Esophagus muscularis mucosa (tissue), 4 donors: Measurements from ENCODE around the gene SDK2. TPM values are rescaled to one million over a fixed set of nuclear protein-coding genes. Genes with fewer than 3 reads are reported as not detected.

Source experiments
- DNase-seq: peaks from one replicate; pipeline ENCODE4 v3.0.0-alpha.2; 2017; ENCODE audit errors: extremely low spot score
- H3K27ac ChIP-seq, 4 donors: fragments of 200-600 bp; sonication (generic); replicated peaks in 1 of 4; 1 replicate in 3 of 4; 2 replicates in 1 of 4; pipeline ENCODE4 v1.5.1; 2016 to 2019; ENCODE audit warnings: mild to moderate bottlenecking in 1 of 4
- H3K27me3 ChIP-seq, 4 donors: fragments of 200-600 bp; sonication (generic); one replicate each; pipeline versions ENCODE4 v1.5.1 to v1.6.0; 2016 to 2019
- H3K36me3 ChIP-seq, 4 donors: fragments of 200-600 bp; sonication (generic); one replicate each; pipeline ENCODE4 v1.5.1; 2016 to 2019
- H3K4me1 ChIP-seq, 4 donors: fragments of 200-600 bp; sonication (generic); one replicate each; pipeline ENCODE4 v1.5.1; 2016 to 2019
- H3K4me3 ChIP-seq, 4 donors: fragments of 200-600 bp; sonication (generic); 1 replicate in 2 of 4; 2 replicates in 2 of 4; pipeline ENCODE4 v1.5.1; 2016 to 2019; ENCODE audit warnings: mild to moderate bottlenecking in 4 of 4, moderate library complexity in 1 of 4
- H3K9me3 ChIP-seq, 4 donors: fragments of 200-600 bp; sonication (generic); 1 replicate in 3 of 4; 2 replicates in 1 of 4; pipeline ENCODE4 v1.5.1; 2016 to 2019
- EP300 ChIP-seq: sonication (generic); formaldehyde crosslinking; IDR thresholded peaks from one replicate; pipeline ENCODE4 v1.6.1; 2017; ENCODE audit warnings: antibody characterized with exemption
- POLR2A ChIP-seq: fragments of 450-650 bp; IDR thresholded peaks from one replicate; pipeline ENCODE4 v1.6.1; 2017; ENCODE audit warnings: antibody characterized with exemption, moderate library complexity, mild to moderate bottlenecking, low read depth
- POLR2AphosphoS5 ChIP-seq, 2 donors: sonication (generic); formaldehyde crosslinking; IDR thresholded peaks; one replicate each; pipeline ENCODE4 v1.6.1; 2017; ENCODE audit warnings: antibody characterized with exemption in 2 of 2
- WGBS: methylation state at CpG from one replicate; pipeline ENCODE4 v1.1.5; 2018; 5-methylcytosine and 5-hydroxymethylcytosine counted together
- intact Hi-C: fragments of 100-400 bp; cut with DNase I; formaldehyde crosslinking; loops from one replicate; pipeline ENCODE4 v1.15.1; 2023
- total RNA-seq, 4 donors: library from RNA; depleted of rRNA; stranded (reverse); fragments of >200 nt; gene quantifications; one replicate each; pipeline versions ENCODE4 v1.1.0 to v1.2.1, GENCODE V29; 2016
- TF ChIP-seq, protein P1 (sequence below), 3 experiments: fragments of 200-600 bp in 2 of 3; fragments of 450-650 bp in 1 of 3; sonication (generic) in 2 of 3; IDR thresholded peaks; one replicate each; pipeline ENCODE4 v1.5.1; 2017 to 2019; ENCODE audit warnings: antibody characterized with exemption in 3 of 3, mild to moderate bottlenecking in 2 of 3, moderate library complexity in 1 of 3

Gene SDK2
- total RNA-seq, 4 donors from 2014 or later = 0.42 to 2.0 (median 1.2) TPM

DNA sequence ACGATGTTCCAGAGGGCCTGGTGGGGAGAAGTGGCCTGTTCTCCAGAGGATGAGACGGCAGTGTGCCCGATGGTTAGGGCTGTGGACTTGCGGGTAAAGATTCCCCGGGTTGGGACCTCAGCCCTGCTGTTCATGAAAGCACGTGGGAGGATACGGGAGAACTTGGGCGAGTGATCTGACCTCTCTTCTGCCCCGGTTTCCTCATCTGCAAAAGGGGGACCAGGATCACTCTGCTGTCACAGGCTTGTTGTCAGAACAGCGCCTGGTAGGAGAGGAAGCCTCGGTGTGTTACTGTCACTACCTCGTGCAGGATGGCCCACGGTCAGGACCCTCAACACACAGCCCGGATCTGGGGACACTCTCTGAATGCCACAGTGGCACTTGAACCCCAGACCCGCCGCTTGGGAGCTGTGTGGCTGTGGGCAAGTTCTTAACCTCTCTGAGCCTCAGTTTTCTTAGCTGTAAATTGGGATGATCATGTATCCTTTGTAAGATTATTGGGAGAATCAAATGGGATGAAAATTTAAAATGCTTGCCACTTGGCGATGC, 246.9 kb downstream of the SDK2 start:
- no peak overlapping the region for H3K27ac ChIP-seq
- 82% methylated on average over 17 of the region's 17 CpGs for WGBS
- no peaks in the 10 kb centered on the region for H3K9me3 ChIP-seq
- TF ChIP-seq EP300 = no peak
- TF ChIP-seq, protein P1, sequence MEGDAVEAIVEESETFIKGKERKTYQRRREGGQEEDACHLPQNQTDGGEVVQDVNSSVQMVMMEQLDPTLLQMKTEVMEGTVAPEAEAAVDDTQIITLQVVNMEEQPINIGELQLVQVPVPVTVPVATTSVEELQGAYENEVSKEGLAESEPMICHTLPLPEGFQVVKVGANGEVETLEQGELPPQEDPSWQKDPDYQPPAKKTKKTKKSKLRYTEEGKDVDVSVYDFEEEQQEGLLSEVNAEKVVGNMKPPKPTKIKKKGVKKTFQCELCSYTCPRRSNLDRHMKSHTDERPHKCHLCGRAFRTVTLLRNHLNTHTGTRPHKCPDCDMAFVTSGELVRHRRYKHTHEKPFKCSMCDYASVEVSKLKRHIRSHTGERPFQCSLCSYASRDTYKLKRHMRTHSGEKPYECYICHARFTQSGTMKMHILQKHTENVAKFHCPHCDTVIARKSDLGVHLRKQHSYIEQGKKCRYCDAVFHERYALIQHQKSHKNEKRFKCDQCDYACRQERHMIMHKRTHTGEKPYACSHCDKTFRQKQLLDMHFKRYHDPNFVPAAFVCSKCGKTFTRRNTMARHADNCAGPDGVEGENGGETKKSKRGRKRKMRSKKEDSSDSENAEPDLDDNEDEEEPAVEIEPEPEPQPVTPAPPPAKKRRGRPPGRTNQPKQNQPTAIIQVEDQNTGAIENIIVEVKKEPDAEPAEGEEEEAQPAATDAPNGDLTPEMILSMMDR (IDR thresholded peaks at IDR 0.05) = no peak
- no peak for TF ChIP-seq POLR2A
- no peak for TF ChIP-seq POLR2AphosphoS5 (IDR thresholded peaks at IDR 0.05)
- no peaks in the 10 kb centered on the region for H3K4me1 ChIP-seq
- H3K27me3 ChIP-seq = no peaks in the 10 kb centered on the region
- no peak for DNase-seq
- no peak overlapping the region for H3K4me3 ChIP-seq
- no peaks in the 10 kb centered on the region for H3K36me3 ChIP-seq
- intact Hi-C loops = no loop called here

DNA sequence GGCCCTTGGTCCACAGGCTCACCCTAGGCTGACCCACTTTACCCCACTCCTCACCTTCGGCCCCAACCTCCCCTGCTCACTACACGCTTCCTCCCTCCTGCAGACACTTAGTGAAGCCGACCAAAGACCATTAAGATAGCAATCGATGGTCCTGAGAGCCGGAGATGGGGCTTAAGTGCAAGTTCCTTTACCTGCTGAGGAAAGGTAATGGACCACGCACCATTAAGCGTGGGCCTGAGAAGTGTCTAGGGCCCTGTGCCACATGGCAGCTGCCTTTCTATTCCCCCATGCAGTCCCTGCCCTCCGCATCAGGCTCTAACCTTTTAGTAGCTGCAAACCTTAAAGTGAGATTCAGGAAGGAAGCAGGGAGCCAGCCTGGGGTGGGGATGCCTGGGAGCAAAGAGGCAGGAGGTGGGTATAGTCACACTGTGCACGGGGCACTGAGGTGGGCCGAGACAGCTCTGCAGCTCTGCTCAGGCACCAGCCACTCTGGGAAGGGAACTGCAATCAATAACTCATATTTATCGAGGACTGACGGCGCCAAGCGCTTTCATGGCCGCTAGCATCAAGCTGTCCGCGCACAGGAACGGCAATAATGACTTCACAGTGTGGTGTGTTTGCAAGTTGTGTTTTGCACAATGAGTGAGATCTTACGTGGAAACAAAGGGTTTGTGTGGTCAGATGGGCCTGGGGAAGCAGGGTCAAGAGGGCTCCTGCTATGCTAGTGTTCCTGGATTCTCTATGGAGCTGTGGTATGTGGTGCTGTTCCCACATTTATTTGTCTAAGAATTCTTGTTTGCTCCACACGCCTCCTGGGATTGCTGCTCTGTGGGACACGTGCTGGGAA, 247.6 kb downstream of the SDK2 start:
- Histone ChIP-seq H3K36me3 (no peaks in the 10 kb centered on the region), H3K27ac (no peak overlapping the region), H3K4me3 (no peak overlapping the region), H3K27me3 (no peaks in the 10 kb centered on the region), H3K9me3 (no peaks in the 10 kb centered on the region), H3K4me1 (no peaks in the 10 kb centered on the region)
- intact Hi-C loops = no loop called here
- TF ChIP-seq, protein P1 (IDR thresholded peaks at IDR 0.05) = no peak
- TF ChIP-seq POLR2AphosphoS5 (IDR thresholded peaks at IDR 0.05) (no peak), POLR2A (no peak), EP300 (no peak)
- no peak for DNase-seq
- 75% methylated on average over 20 of the region's 21 CpGs for WGBS

DNA sequence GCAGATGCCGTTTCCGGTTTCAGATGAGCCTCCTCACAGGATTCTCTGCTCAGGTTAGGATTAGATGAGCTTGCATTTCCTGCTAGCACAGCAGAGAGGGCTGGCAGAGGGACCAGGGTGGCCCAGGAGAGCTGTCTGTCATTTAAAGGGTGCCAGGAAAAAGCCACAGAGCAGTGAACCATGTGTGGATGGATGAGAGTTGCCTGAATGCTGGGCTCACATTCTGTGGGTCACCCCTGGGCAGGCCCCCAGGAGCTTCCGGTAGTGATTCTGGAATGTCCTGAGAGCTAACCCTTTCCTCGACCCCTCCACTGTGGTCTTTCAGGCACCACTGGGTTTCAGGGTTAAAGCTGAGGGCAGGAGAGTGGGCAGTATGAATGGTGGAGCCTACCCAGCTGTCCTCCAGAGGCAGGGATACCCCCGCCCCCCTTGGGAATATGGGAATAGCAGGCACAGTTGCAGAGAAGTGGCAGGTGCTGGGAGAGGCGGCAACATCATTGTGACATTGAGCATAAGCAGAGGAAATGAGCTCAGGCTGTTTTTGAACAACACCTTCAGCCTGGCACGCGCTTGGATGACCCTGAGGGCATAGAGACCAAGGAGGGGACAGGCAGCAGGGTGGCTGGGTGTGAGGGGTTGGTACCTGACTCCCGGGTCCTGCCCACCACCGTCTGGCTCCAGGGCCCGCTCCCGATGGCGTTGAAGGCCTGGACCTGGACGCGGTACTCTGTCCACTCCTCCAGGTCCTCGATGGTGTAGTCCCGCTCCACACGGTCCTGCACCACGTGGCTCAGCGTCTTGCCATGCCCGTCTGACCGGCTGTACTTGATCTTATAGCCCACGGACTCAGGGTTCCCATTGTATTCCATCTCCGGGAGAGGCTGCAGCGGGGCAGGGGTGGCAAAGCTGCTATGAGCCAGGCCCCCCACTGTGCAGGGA, 249.5 kb downstream of the SDK2 start:
- H3K27ac ChIP-seq = no peak overlapping the region
- H3K36me3 ChIP-seq = no peaks in the 10 kb centered on the region
- WGBS = 81% methylated on average over 25 of the region's 25 CpGs
- intact Hi-C loops = no loop called here
- TF ChIP-seq POLR2AphosphoS5 (IDR thresholded peaks at IDR 0.05) = no peak
- TF ChIP-seq, protein P1 (IDR thresholded peaks at IDR 0.05) = no peak
- TF ChIP-seq POLR2A = no peak
- TF ChIP-seq EP300 = no peak
- H3K9me3 ChIP-seq = no peaks in the 10 kb centered on the region
- no peaks in the 10 kb centered on the region for H3K4me1 ChIP-seq
- no peak for DNase-seq
- H3K4me3 ChIP-seq = no peak overlapping the region
- peaks cover 0 to 4% (median 0%) of the 10 kb centered on the region in 4 donors for H3K27me3 ChIP-seq

DNA sequence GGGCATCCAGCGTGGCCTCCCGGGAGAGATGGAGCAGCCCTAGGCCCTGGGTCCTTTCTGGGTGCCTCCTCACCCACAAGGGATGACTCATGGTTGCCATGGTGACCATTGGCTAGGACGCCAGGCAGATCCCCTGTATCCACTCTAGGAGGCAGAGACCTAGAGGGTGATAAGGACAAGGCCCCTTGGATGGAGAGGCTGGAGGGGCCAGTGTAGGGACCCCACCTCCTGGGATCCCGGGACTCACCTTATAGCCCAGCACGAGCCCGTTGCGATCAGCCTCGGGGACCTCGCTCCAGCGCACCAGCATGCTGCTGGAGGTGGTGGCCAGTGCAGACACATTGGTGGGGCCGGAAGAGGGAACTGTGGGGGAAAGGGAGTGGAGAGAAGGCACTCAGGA, 250.3 kb downstream of the SDK2 start:
- intact Hi-C loops = no loop called here
- no peaks in the 10 kb centered on the region for H3K4me1 ChIP-seq
- no peaks in the 10 kb centered on the region for H3K36me3 ChIP-seq
- no peaks in the 10 kb centered on the region for H3K9me3 ChIP-seq
- no peak for DNase-seq
- no peak overlapping the region for H3K27ac ChIP-seq
- H3K4me3 ChIP-seq = no peak overlapping the region
- peaks cover 0 to 4% (median 0%) of the 10 kb centered on the region in 4 donors for H3K27me3 ChIP-seq
- 80% methylated on average over 10 of the region's 11 CpGs for WGBS
- TF ChIP-seq POLR2AphosphoS5 (IDR thresholded peaks at IDR 0.05) (no peak), EP300 (no peak), POLR2A (no peak)
- TF ChIP-seq, protein P1 (IDR thresholded peaks at IDR 0.05) = no peak
